ENCODE data around the gene EXD3.

GRCh38 chr9:137277329-137278041 is 145.5 kb downstream of the EXD3 start, which contains the start of gene TOR4A:
- TF ChIP-seq CTCF (conservative IDR thresholded peaks at IDR 0.05 in 1 of 2, IDR thresholded peaks at IDR 0.05 in 1 of 2; ENCODE audit: low read depth in 1 of 2, low read length in 2 of 2) (peak in 1 of 2 donors; percentile 6), EZH2 (IDR thresholded peaks at IDR 0.05; ENCODE audit: low read length, missing control alignments) (no peak)
